SU-DHL-6 (cell line): ENCODE results near the gene TMEM139.

ENCODE experiments used
- H2AFZ ChIP-seq: fragments of 200-600 bp; sonication (generic); 2 replicates; pipeline ENCODE4 v1.6.1; 2014; ENCODE audit warnings: low read depth, mild to moderate bottlenecking, moderate library complexity, mixed read lengths, antibody characterized with exemption, low read length; ENCODE audit not compliant: severe bottlenecking
- H3F3A ChIP-seq: fragments of 200-600 bp; shearing (Covaris generic); 2 replicates; pipeline ENCODE4 v1.6.0; 2016; ENCODE audit warnings: antibody characterized with exemption, mild to moderate bottlenecking; ENCODE audit not compliant: insufficient read depth
- H3K27ac ChIP-seq: fragments of 200-600 bp; sonication (generic); 2 replicates; pipeline ENCODE4 v1.5.1; 2016; ENCODE audit warnings: low read depth, mild to moderate bottlenecking, low read length, moderate library complexity, mixed read lengths
- H3K27me3 ChIP-seq: fragments of 200-600 bp; sonication (generic), shearing (Covaris generic); 2 replicates; pipeline ENCODE4 v1.6.0; 2014; ENCODE audit warnings: mild to moderate bottlenecking, low read length
- H3K36me3 ChIP-seq: fragments of 200-600 bp; sonication (generic); 2 replicates; pipeline ENCODE4 v1.6.1; 2014; ENCODE audit warnings: mild to moderate bottlenecking, low read length, mixed read lengths
- H3K4me2 ChIP-seq: fragments of 300-600, 200-600 bp; shearing (Covaris generic), sonication (generic); 2 replicates; pipeline ENCODE4 v1.6.0; 2014; ENCODE audit warnings: low read length, low read depth, mild to moderate bottlenecking; ENCODE audit not compliant: poor library complexity, severe bottlenecking
- H3K4me3 ChIP-seq: fragments of 200-600 bp; sonication (generic); 2 replicates; pipeline ENCODE4 v1.5.1; 2014; ENCODE audit warnings: antibody characterized with exemption, low read length, mild to moderate bottlenecking, mixed read lengths; ENCODE audit not compliant: insufficient read depth, poor library complexity, severe bottlenecking
- H3K79me2 ChIP-seq: fragments of 200-600 bp; sonication (generic); 2 replicates; pipeline ENCODE4 v1.6.1; 2014; ENCODE audit warnings: mild to moderate bottlenecking, low read length, moderate library complexity; ENCODE audit not compliant: insufficient read depth
- H3K9ac ChIP-seq: fragments of 200-600 bp; sonication (generic); 2 replicates; pipeline ENCODE4 v1.7.0; 2014; ENCODE audit warnings: mild to moderate bottlenecking, low read length
- H3K9me2 ChIP-seq: fragments of 200-600 bp; sonication (generic); replicated peaks from 2 replicates; pipeline ENCODE4 v1.6.1; 2014; ENCODE audit warnings: low read length; ENCODE audit not compliant: insufficient read depth
- H3K9me3 ChIP-seq: fragments of 200-600 bp; sonication (generic); 2 replicates; pipeline ENCODE4 v1.6.1; 2014; ENCODE audit warnings: low read length, mixed read lengths; ENCODE audit not compliant: insufficient read depth
- H4K20me1 ChIP-seq: fragments of 200-600 bp; sonication (generic); 2 replicates; pipeline ENCODE4 v1.6.1; 2014; ENCODE audit warnings: low read depth, mild to moderate bottlenecking, antibody characterized with exemption, low read length, moderate library complexity, mixed read lengths
- CTCF ChIP-seq: fragments of 200-600 bp; sonication (generic); IDR thresholded peaks from one replicate; pipeline ENCODE4 v1.5.1; 2017; ENCODE audit warnings: antibody characterized with exemption, mild to moderate bottlenecking, low read length, moderate library complexity; ENCODE audit not compliant: insufficient read depth, poor library complexity, severe bottlenecking
- EZH2phosphoT487 ChIP-seq: fragments of 200-600 bp; sonication (generic), shearing (Covaris generic); conservative IDR thresholded peaks from 2 replicates; pipeline ENCODE4 v1.6.1; 2018; ENCODE audit warnings: mild to moderate bottlenecking, antibody characterized with exemption, low read length, moderate library complexity, mixed read lengths

TMEM139 gene

GRCh38 chr7:143300959-143301935 lies 16.5 kb downstream of the TMEM139 start:
- Histone ChIP-seq H4K20me1 (no peaks in the 10 kb centered on the region), H3K9me3 (no peaks in the 10 kb centered on the region), H3K9ac (no peak overlapping the region), H2AFZ (no peak overlapping the region), H3K4me2 (no peak overlapping the region), H3K4me3 (no peak overlapping the region), H3F3A (no peaks in the 10 kb centered on the region), H3K36me3 (peaks cover 50% of the 10 kb centered on the region), H3K27ac (no peak overlapping the region), H3K27me3 (no peaks in the 10 kb centered on the region), H3K9me2 (no peaks in the 10 kb centered on the region), H3K79me2 (peaks cover 10% of the 10 kb centered on the region; the same call in 1 of the 2 replicates)
- TF ChIP-seq CTCF (no peak), EZH2phosphoT487 (no peak)

GRCh38 chr7:143303733-143304132 lies 19.0 kb downstream of the TMEM139 start:
- Histone ChIP-seq H3K36me3 (peaks cover 33% of the 10 kb centered on the region), H3K9me3 (no peaks in the 10 kb centered on the region), H3K9me2 (no peaks in the 10 kb centered on the region), H3K4me3 (no peak overlapping the region), H3K4me2 (no peak overlapping the region), H3K27me3 (no peaks in the 10 kb centered on the region), H2AFZ (no peak overlapping the region), H3K27ac (no peak overlapping the region), H3F3A (no peaks in the 10 kb centered on the region), H3K79me2 (no peaks in the 10 kb centered on the region), H4K20me1 (no peaks in the 10 kb centered on the region), H3K9ac (no peak overlapping the region)
- TF ChIP-seq CTCF (no peak), EZH2phosphoT487 (no peak)

GRCh38 chr7:143304938-143305337 lies 20.2 kb downstream of the TMEM139 start:
- H2AFZ ChIP-seq = no peak overlapping the region
- no peak overlapping the region for H3K4me2 ChIP-seq
- no peaks in the 10 kb centered on the region for H3F3A ChIP-seq
- no peaks in the 10 kb centered on the region for H3K9me2 ChIP-seq
- TF ChIP-seq CTCF (no peak), EZH2phosphoT487 (no peak)
- peaks cover 26% of the 10 kb centered on the region for H3K36me3 ChIP-seq
- H3K9me3 ChIP-seq = no peaks in the 10 kb centered on the region
- H3K9ac ChIP-seq = no peak overlapping the region
- no peak overlapping the region for H3K4me3 ChIP-seq
- H4K20me1 ChIP-seq = no peaks in the 10 kb centered on the region
- H3K27ac ChIP-seq = no peak overlapping the region
- H3K27me3 ChIP-seq = no peaks in the 10 kb centered on the region
- no peaks in the 10 kb centered on the region for H3K79me2 ChIP-seq
